ENCODE results near the gene GDA.

Gene GDA

GRCh38 chr9:72203205-72203803 lies 54.1 kb downstream of the GDA start:
- no peaks in the 10 kb centered on the region for H3K9me3 ChIP-seq (ENCODE audit: insufficient read depth, low read length)
- peak overlapping the region; percentile 82 for H2AFZ ChIP-seq (ENCODE audit: low read depth, low read length)
- TF ChIP-seq CTCF (IDR thresholded peaks at IDR 0.05; ENCODE audit: low read depth, low read length) (peak; percentile 88), EZH2phosphoT487 (IDR thresholded peaks at IDR 0.05; ENCODE audit: low read depth) (no peak)
- H3K4me2 ChIP-seq (ENCODE audit: low read length): peak overlapping the region; percentile 25
- H3K4me1 ChIP-seq (ENCODE audit: low read length): peaks cover 41% of the 10 kb centered on the region
- no peaks in the 10 kb centered on the region for H3K27me3 ChIP-seq (ENCODE audit: low read depth, low read length)
- H3K79me2 ChIP-seq (ENCODE audit: low read length): no peaks in the 10 kb centered on the region
- H3K36me3 ChIP-seq (replicated peaks; ENCODE audit: low read depth, low read length): no peaks in the 10 kb centered on the region
- no peak overlapping the region for H3K9ac ChIP-seq (ENCODE audit: low read length)
- no peak overlapping the region for H3K4me3 ChIP-seq (ENCODE audit: low read length)
- no peaks in the 10 kb centered on the region for H4K20me1 ChIP-seq (ENCODE audit: insufficient read depth, low read length)
- no peak overlapping the region for H3K27ac ChIP-seq (ENCODE audit: low read length)

GRCh38 chr9:72204062-72204461 lies 54.8 kb downstream of the GDA start:
- no peak overlapping the region for H2AFZ ChIP-seq (ENCODE audit: low read depth, low read length)
- TF ChIP-seq CTCF (IDR thresholded peaks at IDR 0.05; ENCODE audit: low read depth, low read length) (no peak), EZH2phosphoT487 (IDR thresholded peaks at IDR 0.05; ENCODE audit: low read depth) (no peak)
- H3K4me2 ChIP-seq (ENCODE audit: low read length): no peak overlapping the region

GRCh38 chr9:72205513-72205912 lies 56.3 kb downstream of the GDA start:
- Histone ChIP-seq H3K4me1 (ENCODE audit: low read length) (peaks cover 47% of the 10 kb centered on the region), H2AFZ (ENCODE audit: low read depth, low read length) (peak overlapping the region; percentile 87), H3K27ac (ENCODE audit: low read length) (peak overlapping the region; percentile 59), H3K4me2 (ENCODE audit: low read length) (peak overlapping the region; percentile 34), H3K36me3 (replicated peaks; ENCODE audit: low read depth, low read length) (no peaks in the 10 kb centered on the region), H3K79me2 (ENCODE audit: low read length) (no peaks in the 10 kb centered on the region), H3K9me3 (ENCODE audit: insufficient read depth, low read length) (no peaks in the 10 kb centered on the region), H3K4me3 (ENCODE audit: low read length) (no peak overlapping the region), H4K20me1 (ENCODE audit: insufficient read depth, low read length) (no peaks in the 10 kb centered on the region), H3K27me3 (ENCODE audit: low read depth, low read length) (peaks cover 8% of the 10 kb centered on the region; the same call in 1 of the 2 replicates), H3K9ac (ENCODE audit: low read length) (peak overlapping the region; percentile 37)
- TF ChIP-seq CTCF (IDR thresholded peaks at IDR 0.05; ENCODE audit: low read depth, low read length) (no peak), EZH2phosphoT487 (IDR thresholded peaks at IDR 0.05; ENCODE audit: low read depth) (no peak)

More at GRCh38 chr9:72204062-72204461, 54.8 kb downstream of the GDA start:
- Histone ChIP-seq H3K27me3 (ENCODE audit: low read depth, low read length) (no peaks in the 10 kb centered on the region), H3K9ac (ENCODE audit: low read length) (no peak overlapping the region), H3K4me3 (ENCODE audit: low read length) (no peak overlapping the region), H4K20me1 (ENCODE audit: insufficient read depth, low read length) (no peaks in the 10 kb centered on the region), H3K9me3 (ENCODE audit: insufficient read depth, low read length) (no peaks in the 10 kb centered on the region), H3K4me1 (ENCODE audit: low read length) (peaks cover 41% of the 10 kb centered on the region), H3K79me2 (ENCODE audit: low read length) (no peaks in the 10 kb centered on the region), H3K36me3 (replicated peaks; ENCODE audit: low read depth, low read length) (no peaks in the 10 kb centered on the region), H3K27ac (ENCODE audit: low read length) (no peak overlapping the region)

- Histone ChIP-seq H3K9me3 (ENCODE audit: insufficient read depth, low read length) (no peaks in the 10 kb centered on the region), H3K4me1 (ENCODE audit: low read length) (peaks cover 51% of the 10 kb centered on the region), H4K20me1 (ENCODE audit: insufficient read depth, low read length) (no peaks in the 10 kb centered on the region), H3K9ac (ENCODE audit: low read length) (no peak overlapping the region), H3K27me3 (ENCODE audit: low read depth, low read length) (peaks cover 20% of the 10 kb centered on the region; the same call in 1 of the 2 replicates), H3K4me3 (ENCODE audit: low read length) (peak overlapping the region; percentile 13; the same call in 1 of the 2 replicates), H3K27ac (ENCODE audit: low read length) (peak overlapping the region; percentile 59), H2AFZ (ENCODE audit: low read depth, low read length) (no peak overlapping the region), H3K79me2 (ENCODE audit: low read length) (no peaks in the 10 kb centered on the region), H3K36me3 (replicated peaks; ENCODE audit: low read depth, low read length) (no peaks in the 10 kb centered on the region), H3K4me2 (ENCODE audit: low read length) (peak overlapping the region; percentile 59)
- TF ChIP-seq EZH2phosphoT487 (IDR thresholded peaks at IDR 0.05; ENCODE audit: low read depth): no peak
- TF ChIP-seq CTCF (IDR thresholded peaks at IDR 0.05; ENCODE audit: low read depth, low read length): no peak
Measured at GRCh38 chr9:72207278-72207677, 58.0 kb downstream of the GDA start.
